Measurements from ENCODE around the gene RND1. TPM values are rescaled to one million over a fixed set of nuclear protein-coding genes. Genes with fewer than 3 reads are reported as not detected.

The RND1 gene
- total RNA-seq, 2 donors from 2014 or later = 1.8 to 2.6 TPM

- Histone ChIP-seq H3K4me3 (no peak overlapping the region), H3K27me3 (replicated peaks; ENCODE audit: insufficient read depth) (no peaks in the 10 kb centered on the region), H3K36me3 (no peaks in the 10 kb centered on the region), H3K4me1 (ENCODE audit: control insufficient read depth in 1 of 2, low read depth in 2 of 2) (peaks cover 10 to 22% of the 10 kb centered on the region in 2 donors), H3K9me3 (no peaks in the 10 kb centered on the region), H3K27ac (no peak overlapping the region)
- no peak for ATAC-seq (ENCODE audit: insufficient number of reproducible peaks, low FRiP score, low read depth)
- DNase-seq (ENCODE audit: low spot score) = no peak
- TF ChIP-seq CTCF (IDR thresholded peaks at IDR 0.05) = no peak
Observed at GRCh38 chr12:48812389-48812788, 53.3 kb downstream of the RND1 start.

- H3K9me3 ChIP-seq = no peaks in the 10 kb centered on the region
- ATAC-seq (ENCODE audit: insufficient number of reproducible peaks, low FRiP score, low read depth) = no peak
- H3K4me3 ChIP-seq = no peak overlapping the region
- H3K27ac ChIP-seq = no peak overlapping the region
- DNase-seq (ENCODE audit: low spot score) = no peak
- no peaks in the 10 kb centered on the region for H3K27me3 ChIP-seq (replicated peaks; ENCODE audit: insufficient read depth)
- TF ChIP-seq CTCF (IDR thresholded peaks at IDR 0.05) = no peak
- no peaks in the 10 kb centered on the region for H3K36me3 ChIP-seq
- peaks cover 10 to 18% of the 10 kb centered on the region in 2 donors for H3K4me1 ChIP-seq (ENCODE audit: control insufficient read depth in 1 of 2, low read depth in 2 of 2)
Observed at GRCh38 chr12:48811437-48812090, 54.1 kb downstream of the RND1 start.

DNA sequence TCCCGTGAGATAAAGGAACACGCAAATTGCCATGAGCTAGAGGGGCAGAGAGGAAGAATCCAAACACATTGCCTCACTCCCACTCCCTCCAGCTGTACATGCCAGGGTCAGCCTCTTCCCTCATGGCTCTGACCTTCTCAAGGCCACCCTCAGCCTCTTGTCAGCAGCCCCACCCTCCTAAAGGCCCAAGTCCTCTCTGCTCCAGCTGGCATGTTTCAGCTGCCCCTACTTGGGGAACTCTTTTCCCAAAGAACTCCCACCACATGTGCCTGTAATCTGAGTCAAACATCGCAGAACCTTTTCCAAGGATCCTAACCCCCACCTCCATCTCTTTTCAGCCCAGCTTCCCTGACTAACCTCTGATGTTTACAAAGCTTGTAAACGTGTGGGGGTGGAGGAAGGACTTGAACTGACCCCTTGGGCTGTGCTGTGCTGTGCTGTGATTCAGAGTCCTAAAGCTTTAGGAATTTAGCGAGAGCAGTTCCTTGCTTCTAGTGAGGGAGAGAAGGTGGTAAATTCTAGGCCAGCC lies 54.7 kb downstream of the RND1 start:
- H3K36me3 ChIP-seq = no peaks in the 10 kb centered on the region
- ATAC-seq (ENCODE audit: insufficient number of reproducible peaks, low FRiP score, low read depth) (no peak), DNase-seq (ENCODE audit: low spot score) (no peak)
- H3K9me3 ChIP-seq = no peaks in the 10 kb centered on the region
- H3K4me1 ChIP-seq (ENCODE audit: control insufficient read depth in 1 of 2, low read depth in 2 of 2) = peaks cover 7 to 12% of the 10 kb centered on the region in 2 donors
- peak overlapping the region in 1 of 2 donors; percentile 14 for H3K27ac ChIP-seq
- no peaks in the 10 kb centered on the region for H3K27me3 ChIP-seq (replicated peaks; ENCODE audit: insufficient read depth)
- no peak for TF ChIP-seq CTCF (IDR thresholded peaks at IDR 0.05)
- H3K4me3 ChIP-seq = no peak overlapping the region

- no peak overlapping the region for H3K4me3 ChIP-seq
- no peak for DNase-seq (ENCODE audit: low spot score)
- no peak overlapping the region for H3K27ac ChIP-seq
- H3K4me1 ChIP-seq (ENCODE audit: control insufficient read depth in 1 of 2, low read depth in 2 of 2) = no peaks in the 10 kb centered on the region
- no peaks in the 10 kb centered on the region for H3K36me3 ChIP-seq
- no peaks in the 10 kb centered on the region for H3K9me3 ChIP-seq
- no peak for TF ChIP-seq CTCF (IDR thresholded peaks at IDR 0.05)
- no peaks in the 10 kb centered on the region for H3K27me3 ChIP-seq (replicated peaks; ENCODE audit: insufficient read depth)
- no peak for ATAC-seq (ENCODE audit: insufficient number of reproducible peaks, low FRiP score, low read depth)
Observed at GRCh38 chr12:48807981-48808380, 57.7 kb downstream of the RND1 start.

Other genes starting within 250 kb of the RND1 start
- 10 to 100 TPM; 31.3 to 36.0 TPM for gene KANSL2, start 183.6 kb downstream of the RND1 start, total RNA-seq
- 10 to 100 TPM; 20.3 to 53.7 TPM for gene CCNT1, start 149.2 kb downstream of the RND1 start, total RNA-seq
- gene ADCY6, start 76.8 kb downstream of the RND1 start, total RNA-seq = 100 to 1,000 TPM; 102 to 109 TPM
- 10 to 100 TPM; 17.8 to 30.5 TPM for gene CACNB3, start 47.4 kb downstream of the RND1 start, total RNA-seq
- 10 to 100 TPM; 53.7 to 92.6 TPM for gene DDX23, start 13.7 kb downstream of the RND1 start, total RNA-seq
- 10 to 100 TPM; 19.0 to 22.2 TPM for gene FKBP11, start 59.6 kb upstream of the RND1 start, total RNA-seq
- 10 to 100 TPM; 63.4 to 65.8 TPM for gene ARF3, start 91.6 kb upstream of the RND1 start, total RNA-seq
- 1 to 10 TPM in 1 of 2 donors, under 1 TPM in 1; 0.54 to 2.3 TPM for gene WNT10B, start 105.9 kb upstream of the RND1 start, total RNA-seq
- gene WNT1, start 112.5 kb upstream of the RND1 start, total RNA-seq = 1 to 10 TPM in 1 of 2 donors, not detected in 1; 1.2 TPM
- under 1 TPM in 1 of 2 donors, not detected in 1; 0.14 TPM for gene DDN, start 133.5 kb upstream of the RND1 start, total RNA-seq
- 10 to 100 TPM; 53.2 to 68.1 TPM for gene PRKAG1, start 152.9 kb upstream of the RND1 start, total RNA-seq
- 100 to 1,000 TPM in 1 of 2 donors, 10 to 100 TPM in 1; 56.5 to 101 TPM for gene KMT2D, start 194.9 kb upstream of the RND1 start, total RNA-seq
- gene RHEBL1, start 204.1 kb upstream of the RND1 start, total RNA-seq = 1 to 10 TPM in 1 of 2 donors, not detected in 1; 1.3 TPM
- 1 to 10 TPM; 1.2 to 2.4 TPM for gene DHH, start 228.9 kb upstream of the RND1 start, total RNA-seq
- gene LMBR1L, start 245.0 kb upstream of the RND1 start, total RNA-seq = 10 to 100 TPM; 77.7 to 93.4 TPM

All from thoracic aorta (tissue), 2 donors.